Measurements from ENCODE around the gene HTR2C.
"Not testable (repeated sequence)": the region's sequence is repeated elsewhere in the genome, so short reads cannot be mapped to it uniquely, and the experiment has no call there.

Gene HTR2C

DNA sequence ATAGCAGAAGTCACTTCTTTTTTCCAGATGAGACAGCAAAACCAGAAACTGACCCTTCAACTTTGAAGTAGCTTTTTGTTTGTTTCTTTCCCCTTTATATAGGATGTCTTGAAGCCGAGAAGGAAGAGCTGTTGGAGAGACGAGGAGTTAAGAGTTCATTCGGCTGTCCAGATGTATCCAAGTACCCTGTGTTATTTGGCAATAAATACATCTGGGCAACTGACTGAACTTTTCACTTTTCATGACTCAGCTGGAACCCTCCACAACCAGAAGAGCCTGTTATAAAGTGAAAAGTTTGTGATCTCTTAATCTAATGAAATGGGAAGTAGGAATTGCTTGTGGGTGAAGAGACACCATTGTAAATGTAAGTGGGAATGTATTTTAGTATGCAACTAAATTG is 131.2 kb downstream of the HTR2C start:
- DNase-seq, result no peak

DNA sequence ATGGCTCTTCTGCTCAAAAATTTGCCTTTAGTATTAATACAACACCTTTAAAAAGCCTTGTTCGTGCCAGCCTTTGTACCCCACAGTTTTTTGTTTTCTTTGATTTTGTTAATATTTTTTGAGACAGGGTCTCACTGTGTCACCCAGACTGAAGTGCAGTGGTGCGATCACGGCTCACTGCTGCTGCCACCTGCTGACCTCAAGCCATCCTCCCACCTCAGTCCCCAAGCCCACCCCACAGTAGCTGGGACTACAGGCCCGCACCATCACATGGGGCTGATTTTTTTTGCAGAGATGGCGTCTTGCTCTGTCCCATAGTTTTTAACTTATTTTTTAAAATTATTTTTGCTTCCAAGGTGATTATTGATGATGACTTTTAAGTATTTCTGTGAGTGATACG is 134.0 kb downstream of the HTR2C start:
- no peak for DNase-seq

DNA sequence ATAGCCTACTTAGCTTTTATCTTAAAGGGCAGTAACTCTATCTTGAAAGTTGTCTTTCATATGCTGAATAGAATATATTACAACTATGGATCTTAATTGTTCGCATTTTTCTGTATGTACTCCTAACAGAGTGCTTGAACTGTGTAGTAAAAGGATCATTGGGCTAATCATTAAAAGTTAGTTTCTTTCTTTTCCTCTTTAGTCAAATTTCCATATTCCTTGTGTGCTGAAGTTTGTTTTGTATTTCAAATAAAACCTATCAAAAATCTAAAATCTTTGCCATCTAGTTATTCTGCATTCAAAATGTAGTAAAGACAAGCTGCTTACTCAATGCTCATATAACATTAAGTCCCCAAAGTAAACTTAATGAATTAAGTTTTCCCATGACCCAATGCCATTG is 182.7 kb downstream of the HTR2C start:
- no peak for DNase-seq

DNA sequence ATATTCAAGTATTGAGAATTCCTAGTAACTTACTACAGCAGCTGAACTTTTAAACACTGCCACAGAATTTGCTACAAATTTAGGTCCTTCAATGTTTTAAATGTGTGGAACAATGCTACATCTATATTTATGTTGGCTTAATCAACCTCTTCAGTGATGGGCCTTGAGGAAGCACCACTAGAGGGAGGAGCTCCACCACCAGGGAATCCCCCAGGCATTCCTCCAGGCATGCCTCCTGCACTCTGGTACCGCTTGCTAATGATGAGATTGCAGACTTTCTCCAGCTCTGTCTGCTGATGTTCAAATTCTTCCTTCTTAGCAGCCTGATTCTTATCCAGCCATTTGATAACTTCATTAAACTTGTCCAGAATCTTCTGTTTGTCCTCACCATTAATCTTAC is 190.8 kb downstream of the HTR2C start:
- no peak for DNase-seq

DNA sequence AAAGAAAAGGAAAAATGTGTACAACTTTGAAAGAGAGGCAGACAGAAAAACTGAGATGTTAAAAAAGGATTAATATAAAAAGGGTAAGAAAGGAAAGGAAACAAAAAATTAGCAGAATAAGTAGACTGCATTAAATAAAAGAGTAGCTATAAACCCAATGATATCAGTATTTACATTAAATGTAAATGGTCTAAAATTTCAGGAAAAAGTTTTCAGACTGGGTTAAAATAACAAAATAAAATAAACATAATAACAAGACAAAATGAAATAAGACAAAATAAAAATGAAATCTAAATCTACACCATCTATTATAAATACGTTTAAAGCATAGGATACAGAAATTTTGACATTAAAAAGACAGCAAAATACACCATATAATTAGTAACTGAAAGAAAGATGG is 199.0 kb downstream of the HTR2C start:
- no peak for DNase-seq

DNA sequence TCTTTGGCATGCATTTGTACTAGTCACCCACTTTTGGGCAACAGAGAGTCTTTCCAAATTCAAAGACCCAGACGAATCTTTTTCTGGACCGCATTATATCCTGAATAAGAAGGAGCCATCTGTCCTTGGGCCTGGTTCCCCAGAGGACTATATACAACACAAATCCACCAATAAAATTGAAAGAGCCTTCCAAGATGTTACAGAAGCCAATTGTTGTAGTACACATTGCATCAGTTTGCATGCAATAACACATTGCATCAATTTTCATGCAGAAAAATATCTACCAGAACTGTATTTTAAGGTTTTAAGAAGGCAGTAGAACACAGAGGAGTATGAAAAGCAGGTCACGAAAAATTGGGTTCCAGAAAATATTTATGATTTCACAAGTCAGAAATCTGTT is 203.2 kb downstream of the HTR2C start:
- DNase-seq, result no peak

DNA sequence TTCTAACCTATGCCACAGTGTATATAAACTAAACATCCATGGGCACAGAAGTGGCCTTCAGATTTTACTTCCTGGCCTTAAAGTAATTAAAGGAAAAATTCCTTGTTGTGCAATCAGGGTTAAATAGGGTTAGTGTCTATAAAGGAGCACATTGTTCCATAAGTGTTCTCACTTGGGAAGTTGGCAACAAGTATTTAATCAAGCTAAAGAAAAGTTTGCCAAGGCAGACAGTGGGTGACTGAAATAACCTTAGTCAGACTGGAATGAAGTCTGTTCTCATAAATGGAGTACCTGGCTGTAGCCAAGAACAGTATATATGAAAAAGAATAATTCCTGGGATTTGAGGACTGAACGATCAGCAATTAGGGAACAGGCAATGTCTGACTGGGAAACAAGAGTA is 213.6 kb downstream of the HTR2C start:
- no peak for DNase-seq

DNA sequence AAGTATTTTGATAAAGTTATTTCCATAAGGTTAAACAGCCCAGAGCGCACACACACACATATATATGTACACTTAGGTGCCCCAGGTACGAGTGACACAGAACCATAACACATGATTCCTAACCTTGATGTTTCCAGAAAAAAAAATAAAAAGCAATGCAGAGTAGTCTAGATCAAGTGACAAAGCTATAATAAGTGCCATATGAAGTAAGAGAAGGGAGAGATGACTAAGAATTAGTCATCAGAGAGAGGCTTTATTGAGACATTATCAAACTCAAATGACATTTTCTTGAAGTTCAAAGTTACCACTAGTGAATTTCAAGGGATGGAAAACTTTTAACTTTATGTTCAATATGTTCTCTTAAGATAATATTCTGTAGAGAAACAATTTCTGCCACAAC is 215.0 kb downstream of the HTR2C start:
- DNase-seq, result no peak

DNA sequence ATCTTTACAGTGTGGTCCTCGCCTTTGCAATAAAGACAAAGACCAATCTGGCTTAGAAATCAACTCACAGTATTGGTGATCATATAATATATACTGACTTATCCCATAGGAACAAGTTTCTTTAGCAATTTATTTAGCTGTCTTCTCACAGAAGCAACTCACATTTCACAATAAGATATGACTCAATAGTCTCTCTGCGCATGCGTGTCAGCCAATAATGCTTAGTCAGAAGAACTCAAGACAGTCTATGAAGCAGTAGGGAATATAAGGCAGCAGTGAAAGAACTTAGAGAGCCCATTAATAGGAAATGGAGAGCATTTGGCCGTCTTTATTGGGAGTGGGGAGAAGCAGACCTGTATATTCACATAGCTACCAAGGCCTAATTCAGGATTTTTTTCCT is 216.8 kb downstream of the HTR2C start:
- DNase-seq, result no peak

DNA sequence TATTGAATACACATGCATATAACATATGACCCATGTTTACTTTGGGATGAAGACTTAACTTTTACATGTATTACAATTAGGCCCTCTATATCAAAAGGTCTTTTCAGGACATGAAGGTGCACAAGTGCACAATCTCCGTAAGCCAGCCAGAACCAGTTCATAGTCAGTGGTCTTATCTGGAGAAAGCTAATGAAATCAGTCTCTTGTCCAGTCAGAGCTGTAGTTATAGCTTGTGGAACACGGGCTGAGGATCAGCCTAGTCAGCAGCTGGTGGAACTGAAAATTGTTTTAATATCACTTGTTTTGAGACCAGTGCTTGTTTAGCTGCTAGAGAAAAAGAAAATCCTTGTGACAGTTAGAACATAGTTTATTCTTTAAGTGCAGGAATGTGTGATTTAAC is 235.6 kb downstream of the HTR2C start:
- no peak for DNase-seq

DNA sequence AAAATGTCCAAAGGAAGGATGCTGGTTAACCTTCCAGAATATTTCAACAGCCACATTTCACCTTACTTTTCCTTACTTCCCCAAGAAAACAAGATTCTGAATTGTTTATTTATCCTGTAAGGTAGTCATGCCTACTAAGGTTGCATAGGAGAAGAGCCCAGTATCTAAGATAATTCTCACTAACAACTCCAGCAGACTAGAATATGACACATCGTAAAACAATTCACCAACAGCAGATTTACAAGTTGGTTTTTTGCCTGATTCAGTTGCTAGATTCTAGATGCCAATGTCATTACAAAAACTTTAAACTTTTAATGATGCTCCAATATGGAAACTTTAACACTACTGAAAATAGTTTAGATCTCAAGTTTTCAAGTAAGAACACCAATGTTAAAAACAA is 257.2 kb downstream of the HTR2C start:
- no peak for DNase-seq

DNA sequence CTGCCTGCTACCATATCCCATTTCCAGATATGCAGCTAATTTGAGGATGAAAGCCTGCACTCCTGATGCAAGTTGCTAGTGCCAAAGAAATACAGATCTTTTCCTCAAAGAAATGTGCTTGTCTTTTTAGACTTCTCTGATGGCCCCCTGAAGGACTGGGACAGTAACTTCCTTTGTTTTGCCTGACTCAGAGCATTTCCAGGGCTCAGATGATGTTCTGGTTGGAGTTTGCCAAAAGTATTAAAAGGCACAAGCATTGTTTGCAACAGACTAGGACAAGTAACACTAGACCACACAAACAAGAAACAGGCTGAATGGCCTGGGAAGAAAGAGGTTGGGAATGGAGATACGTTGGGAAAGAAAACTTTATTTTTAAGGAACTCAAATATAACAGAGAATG is 258.3 kb downstream of the HTR2C start:
- DNase-seq, result no peak

DNA sequence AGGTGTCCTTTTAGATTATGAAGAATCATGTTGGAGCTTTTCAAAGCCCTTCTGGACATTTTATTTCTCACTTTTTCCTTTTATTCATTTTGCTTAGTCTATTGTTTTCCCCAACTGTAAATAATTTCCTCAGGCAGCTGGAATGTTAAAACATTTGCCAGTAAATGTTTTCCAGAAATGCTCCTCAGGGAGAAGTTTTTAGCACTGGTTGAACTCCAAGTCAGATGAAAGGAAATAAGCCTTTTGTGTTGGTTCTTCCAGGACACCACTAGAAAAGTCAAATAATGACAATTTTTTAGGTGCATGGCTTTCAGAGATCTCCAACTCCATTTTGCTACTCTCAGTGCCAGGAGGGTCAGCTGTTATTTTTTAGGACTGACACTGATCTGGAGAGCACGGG is 305.6 kb downstream of the HTR2C start:
- DNase-seq, result no peak

DNA sequence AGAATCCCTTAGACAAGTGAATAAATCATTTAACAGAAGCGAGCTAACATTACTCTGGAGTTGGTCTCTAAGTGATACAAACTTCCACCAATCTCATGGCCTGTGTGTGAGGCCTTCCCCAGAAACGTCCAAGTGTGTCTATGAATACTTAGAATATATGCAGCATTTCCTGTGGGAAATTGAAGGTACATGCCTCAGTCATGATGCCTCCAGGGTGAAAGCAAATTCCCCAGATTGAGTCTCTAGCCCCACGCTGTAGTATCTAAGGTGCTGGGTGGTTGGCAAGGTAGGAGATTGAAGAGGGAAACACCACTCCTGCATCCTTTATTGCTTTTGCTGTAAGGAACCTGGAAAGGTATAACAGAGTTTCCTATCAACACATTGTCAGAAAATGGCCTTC is 319.7 kb downstream of the HTR2C start:
- no peak for DNase-seq

DNA sequence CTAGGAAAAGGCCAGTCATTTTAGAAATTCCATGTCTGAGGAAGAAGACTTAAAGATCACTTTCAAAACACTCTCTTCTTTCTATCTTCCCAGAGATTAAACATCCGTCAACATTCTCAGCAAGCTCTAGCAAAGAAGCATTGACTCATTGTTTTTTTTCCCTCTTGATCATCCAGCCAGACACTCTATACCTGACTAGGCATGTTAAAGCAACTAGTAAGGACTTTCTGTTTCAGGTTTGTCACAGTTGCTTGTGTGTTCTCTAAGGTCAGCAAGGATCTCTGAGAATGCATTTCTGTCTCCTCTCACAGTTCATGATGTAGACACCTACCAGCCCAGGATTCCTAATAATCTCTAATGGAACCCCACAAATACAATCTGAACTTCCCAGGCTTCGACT is 321.4 kb downstream of the HTR2C start:
- DNase-seq, result no peak

DNA sequence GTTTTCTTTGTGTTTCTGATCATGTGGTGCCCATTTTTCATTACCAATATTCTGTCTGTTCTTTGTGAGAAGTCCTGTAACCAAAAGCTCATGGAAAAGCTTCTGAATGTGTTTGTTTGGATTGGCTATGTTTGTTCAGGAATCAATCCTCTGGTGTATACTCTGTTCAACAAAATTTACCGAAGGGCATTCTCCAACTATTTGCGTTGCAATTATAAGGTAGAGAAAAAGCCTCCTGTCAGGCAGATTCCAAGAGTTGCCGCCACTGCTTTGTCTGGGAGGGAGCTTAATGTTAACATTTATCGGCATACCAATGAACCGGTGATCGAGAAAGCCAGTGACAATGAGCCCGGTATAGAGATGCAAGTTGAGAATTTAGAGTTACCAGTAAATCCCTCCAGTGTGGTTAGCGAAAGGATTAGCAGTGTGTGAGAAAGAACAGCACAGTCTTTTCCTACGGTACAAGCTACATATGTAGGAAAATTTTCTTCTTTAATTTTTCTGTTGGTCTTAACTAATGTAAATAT is 323.2 kb downstream of the HTR2C start:
- DNase-seq, result no peak

DNA sequence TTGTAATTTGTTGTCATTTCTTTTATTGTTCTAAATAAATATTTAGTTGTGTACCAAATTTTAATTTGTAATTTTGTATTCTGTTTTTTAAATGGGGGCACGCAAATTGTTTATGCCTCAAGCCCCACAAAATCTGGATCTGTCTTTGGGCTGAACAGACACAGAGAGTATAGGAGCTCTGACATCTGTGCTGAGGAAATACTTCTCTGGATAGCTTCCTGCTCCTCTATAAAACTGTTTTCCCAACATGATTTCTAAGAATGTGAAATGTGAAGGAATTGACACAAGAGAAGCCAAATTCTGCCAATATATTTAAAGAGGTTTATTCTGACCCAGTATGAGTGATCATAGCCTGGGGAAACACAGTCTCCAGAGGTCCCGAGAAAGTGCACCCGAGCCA is 340.5 kb downstream of the HTR2C start:
- no peak for DNase-seq

DNA sequence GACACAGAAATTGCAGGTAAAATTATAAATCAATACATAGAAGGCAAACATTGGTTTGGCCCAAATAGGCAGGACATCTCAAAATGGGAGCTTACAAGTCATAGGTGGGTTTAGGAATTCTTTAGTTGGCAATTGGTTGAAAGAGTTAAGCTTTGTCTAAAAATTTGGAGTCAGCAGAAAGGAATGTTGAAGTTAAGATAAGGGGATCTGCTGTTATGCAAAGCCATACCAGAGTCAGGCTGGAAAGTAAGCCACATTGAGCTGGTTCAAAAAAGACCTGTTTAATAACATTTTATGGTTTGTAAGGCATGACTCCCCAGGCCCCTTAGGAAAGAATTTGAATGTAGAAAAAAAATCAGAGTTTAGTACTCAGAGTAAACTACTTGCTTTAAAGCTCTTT is 341.0 kb downstream of the HTR2C start:
- no peak for DNase-seq

DNA sequence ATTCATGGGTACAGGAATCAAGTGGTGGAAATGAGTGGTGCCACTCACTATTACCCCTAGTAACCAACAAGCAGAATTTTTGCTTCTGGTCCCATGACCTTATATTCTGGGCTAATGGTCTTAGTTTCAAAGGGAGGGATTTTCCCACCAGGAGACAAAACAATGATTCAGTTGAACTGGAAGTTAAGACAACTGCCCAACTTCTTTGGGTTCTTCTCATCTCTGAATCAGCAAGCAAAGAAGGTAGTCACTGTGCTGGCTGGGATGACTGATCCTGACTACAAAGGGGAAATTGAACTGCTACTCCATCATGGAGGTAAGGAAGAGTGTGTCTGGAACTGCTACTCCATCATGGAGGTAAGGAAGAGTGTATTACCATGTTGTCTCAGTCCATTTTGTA is 346.3 kb downstream of the HTR2C start:
- no peak for DNase-seq

DNA sequence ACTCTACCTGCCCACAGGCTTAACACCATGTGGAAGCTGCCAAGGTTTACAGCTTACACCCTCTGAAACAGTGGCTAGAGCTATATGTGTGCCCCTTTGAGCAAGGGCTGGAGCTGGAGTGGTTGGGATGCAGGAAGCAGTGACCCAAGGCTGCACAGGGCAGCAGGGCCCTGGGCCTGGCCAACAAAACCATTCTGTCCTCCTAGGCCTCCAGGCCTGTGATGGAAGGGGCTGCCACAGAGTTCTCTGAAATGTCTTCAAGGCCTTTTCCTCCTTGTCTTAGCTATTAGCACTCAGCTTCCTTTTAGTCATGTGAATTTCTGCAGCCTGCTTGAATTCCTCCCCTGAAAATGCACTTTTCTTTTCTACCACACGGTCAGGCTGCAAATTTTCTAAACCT is 348.7 kb downstream of the HTR2C start:
- DNase-seq, result no peak

DNA sequence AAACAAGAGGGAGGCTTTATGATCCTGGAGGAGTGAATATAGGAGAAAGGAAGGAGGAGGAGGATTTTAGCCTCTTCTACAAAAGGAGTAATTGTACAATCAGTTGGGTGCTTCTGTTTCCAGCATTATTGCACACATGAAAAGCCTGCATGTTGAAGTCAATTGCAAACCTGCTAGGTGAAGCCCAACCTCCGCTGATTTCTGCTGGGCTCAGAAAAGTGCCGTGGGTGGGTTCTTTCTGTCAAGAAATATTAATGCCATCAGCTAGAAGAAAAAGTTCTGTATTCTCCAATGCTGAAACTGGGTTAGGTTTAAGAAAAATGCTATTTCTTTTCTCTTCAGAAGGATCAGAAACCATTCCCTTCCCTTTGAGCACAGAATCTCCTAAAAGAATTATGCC is 349.4 kb downstream of the HTR2C start:
- not testable (repeated sequence) for DNase-seq

DNA sequence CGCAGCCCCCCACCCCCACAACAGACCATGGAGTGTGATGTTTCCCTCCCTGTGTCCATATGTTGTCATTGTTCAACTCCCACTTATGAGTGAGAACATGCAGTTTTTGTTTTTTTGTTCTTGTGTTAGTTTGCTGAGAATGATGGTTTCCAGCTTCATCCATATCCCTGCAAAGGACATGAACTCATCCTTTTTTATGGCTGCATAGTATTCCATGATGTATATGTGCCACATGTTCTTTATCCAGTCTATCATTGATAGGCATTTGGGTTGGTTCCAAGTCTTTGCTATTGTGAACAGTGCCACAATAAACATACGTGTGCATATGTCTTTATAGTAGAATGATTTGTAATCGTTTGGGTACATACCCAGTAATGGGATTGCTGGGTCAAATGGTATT is 353.2 kb downstream of the HTR2C start:
- not testable (repeated sequence) for DNase-seq

DNA sequence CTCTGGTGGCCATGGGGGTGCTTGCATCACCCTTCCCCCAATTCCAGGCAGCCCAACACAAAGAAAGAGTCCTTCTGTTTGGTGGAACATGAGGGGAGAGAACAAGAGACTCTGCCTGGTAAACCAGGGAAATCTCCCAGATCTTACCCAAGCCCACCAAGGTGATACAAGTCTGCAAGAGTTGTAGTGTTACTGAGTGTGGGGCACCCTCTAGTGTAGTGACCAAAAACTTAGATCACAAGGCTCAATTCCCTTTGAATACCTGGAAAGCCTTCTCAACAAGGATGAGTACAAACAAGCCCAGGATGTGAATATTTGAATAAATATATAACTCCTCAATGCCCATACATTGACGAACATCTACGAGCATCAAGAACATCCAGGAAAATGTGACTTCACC is 368.8 kb downstream of the HTR2C start:
- no peak for DNase-seq

Measured in bone marrow (tissue), 2 donors.